Muscle layer of duodenum (tissue), 2 donors: ENCODE results near the gene KRTAP10-9.
"Not testable (repeated sequence)": the region's sequence is repeated elsewhere in the genome, so short reads cannot be mapped to it uniquely, and the experiment has no call there.

Experiments used
- H3K27ac ChIP-seq: one replicate; pipeline ENCODE4 v1.7.0; 2013; ENCODE audit warnings: mild to moderate bottlenecking, low read length
- H3K27me3 ChIP-seq: one replicate; pipeline ENCODE4 v1.7.0; 2013; ENCODE audit warnings: low read depth, mild to moderate bottlenecking, control low read depth, low read length
- H3K36me3 ChIP-seq, 2 donors: one replicate each; pipeline ENCODE4 v1.7.0; 2013; ENCODE audit warnings: low read length in 2 of 2, control low read depth in 1 of 2, mild to moderate bottlenecking in 1 of 2; ENCODE audit not compliant: insufficient read depth in 2 of 2, control insufficient read depth in 1 of 2
- H3K4me1 ChIP-seq, 2 donors: one replicate each; pipeline ENCODE4 v1.7.0; 2013; ENCODE audit warnings: low read length in 2 of 2, mild to moderate bottlenecking in 2 of 2, control low read depth in 1 of 2, moderate library complexity in 1 of 2; ENCODE audit not compliant: insufficient read depth in 2 of 2, control insufficient read depth in 1 of 2
- H3K4me3 ChIP-seq, 2 donors: one replicate each; pipeline ENCODE4 v1.7.0; 2013; ENCODE audit warnings: low read length in 2 of 2, low read depth in 1 of 2, mild to moderate bottlenecking in 1 of 2
- H3K9me3 ChIP-seq, 2 donors: one replicate each; pipeline ENCODE4 v1.7.0; 2013; ENCODE audit warnings: low read length in 2 of 2, control low read depth in 1 of 2, mild to moderate bottlenecking in 1 of 2; ENCODE audit not compliant: control insufficient read depth in 1 of 2
- donor health status: healthy.

The KRTAP10-9 gene

GRCh38 chr21:44658541-44658910 lies 31.6 kb downstream of the KRTAP10-9 start:
- no peaks in the 10 kb centered on the region for H3K4me1 ChIP-seq
- no peak overlapping the region for H3K27ac ChIP-seq
- no peaks in the 10 kb centered on the region for H3K36me3 ChIP-seq
- no peaks in the 10 kb centered on the region for H3K27me3 ChIP-seq
- H3K9me3 ChIP-seq = peaks cover 0 to 18% of the 10 kb centered on the region in 2 donors
- no peak overlapping the region for H3K4me3 ChIP-seq

- no peaks in the 10 kb centered on the region for H3K4me1 ChIP-seq
- no peaks in the 10 kb centered on the region for H3K36me3 ChIP-seq
- no peaks in the 10 kb centered on the region for H3K27me3 ChIP-seq
- no peak overlapping the region for H3K27ac ChIP-seq
- H3K4me3 ChIP-seq = no peak overlapping the region
- H3K9me3 ChIP-seq = peaks cover 0 to 18% of the 10 kb centered on the region in 2 donors
Observed at GRCh38 chr21:44658913-44659595, 32.2 kb downstream of the KRTAP10-9 start.

GRCh38 chr21:44661567-44661966 lies 34.7 kb downstream of the KRTAP10-9 start:
- not testable (repeated sequence) for H3K27ac ChIP-seq, H3K36me3 ChIP-seq, H3K4me1 ChIP-seq, H3K27me3 ChIP-seq, H3K4me3 ChIP-seq, H3K9me3 ChIP-seq

GRCh38 chr21:44664691-44665090 lies 37.8 kb downstream of the KRTAP10-9 start:
- Histone ChIP-seq H3K9me3 (peaks cover 0 to 2% of the 10 kb centered on the region in 2 donors), H3K27me3 (no peaks in the 10 kb centered on the region), H3K4me3 (no peak overlapping the region), H3K27ac (no peak overlapping the region), H3K4me1 (no peaks in the 10 kb centered on the region), H3K36me3 (no peaks in the 10 kb centered on the region)

GRCh38 chr21:44666401-44667320 lies 39.8 kb downstream of the KRTAP10-9 start, which contains the start of gene KRTAP12-2:
Gene KRTAP12-2 (minus strand): TSS chr21:44666927. CDS start chr21:44666886, 41 bp downstream.
- Histone ChIP-seq H3K27ac (no peak within 1 kb of the TSS), H3K27me3 (no peaks in the 10 kb centered on the region), H3K9me3 (peaks cover 0 to 3% of the 10 kb centered on the region in 2 donors), H3K4me3 (no peak within 1 kb of the TSS), H3K4me1 (no peaks in the 10 kb centered on the region), H3K36me3 (no peaks in the 10 kb centered on the region)

GRCh38 chr21:44667612-44668011 lies 40.7 kb downstream of the KRTAP10-9 start:
- H3K27me3 ChIP-seq = no peaks in the 10 kb centered on the region
- no peaks in the 10 kb centered on the region for H3K4me1 ChIP-seq
- no peak overlapping the region for H3K4me3 ChIP-seq
- H3K36me3 ChIP-seq = no peaks in the 10 kb centered on the region
- H3K27ac ChIP-seq = no peak overlapping the region
- peaks cover 0 to 6% of the 10 kb centered on the region in 2 donors for H3K9me3 ChIP-seq

GRCh38 chr21:44670642-44671432 lies 43.9 kb downstream of the KRTAP10-9 start:
- Histone ChIP-seq H3K4me1 (no peaks in the 10 kb centered on the region), H3K9me3 (peaks cover 0 to 16% of the 10 kb centered on the region in 2 donors), H3K27ac (no peak overlapping the region), H3K4me3 (no peak overlapping the region), H3K27me3 (no peaks in the 10 kb centered on the region), H3K36me3 (no peaks in the 10 kb centered on the region)

GRCh38 chr21:44671911-44672310 lies 45.0 kb downstream of the KRTAP10-9 start:
- Histone ChIP-seq H3K27me3 (no peaks in the 10 kb centered on the region), H3K9me3 (peaks cover 0 to 16% of the 10 kb centered on the region in 2 donors), H3K36me3 (no peaks in the 10 kb centered on the region), H3K4me3 (no peak overlapping the region), H3K4me1 (no peaks in the 10 kb centered on the region), H3K27ac (no peak overlapping the region)

GRCh38 chr21:44677881-44678280 lies 51.0 kb downstream of the KRTAP10-9 start:
- Histone ChIP-seq H3K36me3 (no peaks in the 10 kb centered on the region), H3K27me3 (no peaks in the 10 kb centered on the region), H3K27ac (no peak overlapping the region), H3K4me1 (no peaks in the 10 kb centered on the region), H3K4me3 (no peak overlapping the region), H3K9me3 (peaks cover 0 to 7% of the 10 kb centered on the region in 2 donors)
